Omental fat pad (tissue), 4 donors: Measurements from ENCODE around the gene ELOF1. TPM values are rescaled to one million over a fixed set of nuclear protein-coding genes. Genes with fewer than 3 reads are reported as not detected.

Source experiments
- ATAC-seq: fragments of 150-250 bp; one replicate; pipeline ENCODE4 v1.9.1; 2016; ENCODE audit warnings: mild to moderate bottlenecking, moderate library complexity; ENCODE audit not compliant: low FRiP score
- DNase-seq: peaks from one replicate; pipeline ENCODE4 v3.0.0-alpha.2; 2019; ENCODE audit warnings: low spot score
- small RNA-seq: library from RNA; depleted of rRNA; stranded (forward); fragments of <200 nt; gene quantifications from one replicate; pipeline ENCODE3, GENCODE V24; 2016
- total RNA-seq, 4 donors: library from RNA; depleted of rRNA; stranded (reverse); fragments of >200 nt; gene quantifications; one replicate each; pipeline ENCODE4 v1.1.0, GENCODE V29; 2016
- TF ChIP-seq, protein P1 (sequence below), 3 donors: fragments of 450-650 bp; IDR thresholded peaks; one replicate each; pipeline ENCODE4 v1.5.1; 2016 to 2017; ENCODE audit warnings: antibody characterized with exemption in 3 of 3, mild to moderate bottlenecking in 3 of 3, moderate library complexity in 2 of 3

ELOF1 gene
- total RNA-seq, 4 donors from 2014 or later: 32.0 to 39.8 (median 33.7) TPM

- ATAC-seq: no peak
- TF ChIP-seq, protein P1, sequence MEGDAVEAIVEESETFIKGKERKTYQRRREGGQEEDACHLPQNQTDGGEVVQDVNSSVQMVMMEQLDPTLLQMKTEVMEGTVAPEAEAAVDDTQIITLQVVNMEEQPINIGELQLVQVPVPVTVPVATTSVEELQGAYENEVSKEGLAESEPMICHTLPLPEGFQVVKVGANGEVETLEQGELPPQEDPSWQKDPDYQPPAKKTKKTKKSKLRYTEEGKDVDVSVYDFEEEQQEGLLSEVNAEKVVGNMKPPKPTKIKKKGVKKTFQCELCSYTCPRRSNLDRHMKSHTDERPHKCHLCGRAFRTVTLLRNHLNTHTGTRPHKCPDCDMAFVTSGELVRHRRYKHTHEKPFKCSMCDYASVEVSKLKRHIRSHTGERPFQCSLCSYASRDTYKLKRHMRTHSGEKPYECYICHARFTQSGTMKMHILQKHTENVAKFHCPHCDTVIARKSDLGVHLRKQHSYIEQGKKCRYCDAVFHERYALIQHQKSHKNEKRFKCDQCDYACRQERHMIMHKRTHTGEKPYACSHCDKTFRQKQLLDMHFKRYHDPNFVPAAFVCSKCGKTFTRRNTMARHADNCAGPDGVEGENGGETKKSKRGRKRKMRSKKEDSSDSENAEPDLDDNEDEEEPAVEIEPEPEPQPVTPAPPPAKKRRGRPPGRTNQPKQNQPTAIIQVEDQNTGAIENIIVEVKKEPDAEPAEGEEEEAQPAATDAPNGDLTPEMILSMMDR (IDR thresholded peaks at IDR 0.05): no peak
- DNase-seq: no peak
These were observed 52.1 kb downstream of the ELOF1 start for GRCh38 chr19:11506967-11507366.

- TF ChIP-seq, protein P1 (IDR thresholded peaks at IDR 0.05): no peak
- no peak for DNase-seq
- no peak for ATAC-seq
These were observed 52.9 kb downstream of the ELOF1 start for GRCh38 chr19:11506101-11506555.

DNA sequence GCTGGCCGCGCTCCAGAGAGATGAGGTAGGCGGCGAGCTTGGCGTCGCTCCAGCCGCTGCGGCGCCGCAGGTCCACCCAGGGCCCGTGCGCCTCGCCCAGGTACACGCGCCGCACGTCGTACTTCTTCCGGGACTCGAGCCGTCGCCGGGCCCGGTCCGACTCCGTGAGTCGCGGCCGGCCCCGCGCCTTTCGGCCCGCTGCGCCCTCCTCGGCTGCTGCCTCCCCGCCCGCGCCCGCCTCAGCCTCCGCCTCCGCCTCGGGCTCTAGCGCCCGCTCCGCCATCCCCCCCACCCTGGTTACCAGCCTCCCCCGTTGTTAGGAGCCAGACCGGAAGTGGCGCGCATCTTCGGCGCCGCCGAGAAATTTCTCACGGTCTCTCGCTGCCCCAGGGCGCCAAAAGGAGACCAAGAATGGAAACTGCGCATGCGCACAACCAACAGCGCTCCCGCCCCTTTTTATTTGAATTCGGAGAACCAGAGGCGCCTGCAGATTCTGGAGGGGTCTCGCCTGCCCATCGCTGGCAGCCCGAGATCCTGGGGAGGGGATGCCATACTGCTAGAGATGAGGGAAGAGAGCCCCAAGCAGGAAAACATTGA, 53.4 kb downstream of the ELOF1 start, which contains the start of gene ZNF653:
Gene ZNF653, minus strand, starts transcription at position 336 of the 597 bp plus-strand sequence. Its CDS starts 53 bp downstream, at position 283.
- ATAC-seq (peak; percentile 87), DNase-seq (peak; percentile 83)
- TF ChIP-seq, protein P1 (IDR thresholded peaks at IDR 0.05): no peak

GRCh38 chr19:11505032-11505503, 54.0 kb downstream of the ELOF1 start:
- DNase-seq: peak; percentile 91
- peak; percentile 98 for ATAC-seq
- TF ChIP-seq, protein P1 (IDR thresholded peaks at IDR 0.05): no peak

- DNase-seq (no peak), ATAC-seq (no peak)
- TF ChIP-seq, protein P1 (IDR thresholded peaks at IDR 0.05): no peak
These were observed 54.5 kb downstream of the ELOF1 start for GRCh38 chr19:11504502-11505031.

Small RNAs within 50 kb of the gene (small RNA-seq; reads per million reads assigned to genes)
- gene RN7SL833P: not detected

Other genes with a start within 250 kb of the ELOF1 start
- gene RAB3D, start 219.6 kb downstream of the ELOF1 start, total RNA-seq: 10 to 100 TPM in 3 of 4 donors, 1 to 10 TPM in 1; 8.6 to 33.3 (median 16.8) TPM
- 100 to 1,000 TPM; 144 to 252 (median 185) TPM for gene TMEM205, start 213.0 kb downstream of the ELOF1 start, total RNA-seq
- 10 to 100 TPM; 12.0 to 22.4 (median 16.6) TPM for gene CCDC159, start 212.7 kb downstream of the ELOF1 start, total RNA-seq
- 10 to 100 TPM in 3 of 4 donors, 1 to 10 TPM in 1; 10.0 to 30.6 (median 13.9) TPM for gene PLPPR2, start 203.8 kb downstream of the ELOF1 start, total RNA-seq
- gene SWSAP1, start 184.6 kb downstream of the ELOF1 start, total RNA-seq: 1 to 10 TPM in 3 of 4 donors, under 1 TPM in 1; 0.48 to 3.8 (median 1.6) TPM
- 10 to 100 TPM in 1 of 4 donors, 1 to 10 TPM in 3; 3.8 to 13.7 (median 6.3) TPM for gene EPOR, start 174.9 kb downstream of the ELOF1 start, total RNA-seq
- 10 to 100 TPM in 1 of 4 donors, 1 to 10 TPM in 3; 5.9 to 22.9 (median 7.3) TPM for gene RGL3, start 139.9 kb downstream of the ELOF1 start, total RNA-seq
- gene ODAD3, start 124.1 kb downstream of the ELOF1 start, total RNA-seq: under 1 TPM in 1 of 4 donors, not detected in 3; 0.46 TPM
- gene PRKCSH, start 123.6 kb downstream of the ELOF1 start, total RNA-seq: 100 to 1,000 TPM in 1 of 4 donors, 10 to 100 TPM in 3; 65.6 to 101 (median 87.6) TPM
- gene ELAVL3, start 78.2 kb downstream of the ELOF1 start, total RNA-seq: not detected
- gene ZNF653, start 53.4 kb downstream of the ELOF1 start, total RNA-seq: 1 to 10 TPM; 3.3 to 8.4 (median 5.3) TPM
- 10 to 100 TPM; 25.0 to 63.1 (median 33.2) TPM for gene ECSIT, start 30.1 kb downstream of the ELOF1 start, total RNA-seq
- gene CNN1, start 20.4 kb downstream of the ELOF1 start, total RNA-seq: 10 to 100 TPM in 2 of 4 donors, 1 to 10 TPM in 2; 6.4 to 43.8 (median 14.5) TPM
- gene ACP5, start 18.4 kb upstream of the ELOF1 start, total RNA-seq: 100 to 1,000 TPM in 1 of 4 donors, 10 to 100 TPM in 3; 24.4 to 133 (median 36.1) TPM
- gene ZNF627, start 38.3 kb upstream of the ELOF1 start, total RNA-seq: 10 to 100 TPM in 1 of 4 donors, 1 to 10 TPM in 3; 5.4 to 12.1 (median 6.2) TPM
- gene ZNF823, start 179.7 kb upstream of the ELOF1 start, total RNA-seq: 10 to 100 TPM in 1 of 4 donors, 1 to 10 TPM in 3; 3.4 to 14.2 (median 5.4) TPM
- gene ZNF441, start 207.8 kb upstream of the ELOF1 start, total RNA-seq: 10 to 100 TPM in 1 of 4 donors, 1 to 10 TPM in 3; 2.6 to 12.8 (median 4.6) TPM
- gene ZNF491, start 239.3 kb upstream of the ELOF1 start, total RNA-seq: 1 to 10 TPM in 1 of 4 donors, under 1 TPM in 3; 0.36 to 3.9 (median 0.76) TPM